ENCODE measurements around the gene TRIM58. TPM values are rescaled to one million over a fixed set of nuclear protein-coding genes. Genes with fewer than 3 reads are reported as not detected.

The TRIM58 gene
- total RNA-seq, 2 donors from 2014 or later: 2.6 to 8.6 TPM

DNA sequence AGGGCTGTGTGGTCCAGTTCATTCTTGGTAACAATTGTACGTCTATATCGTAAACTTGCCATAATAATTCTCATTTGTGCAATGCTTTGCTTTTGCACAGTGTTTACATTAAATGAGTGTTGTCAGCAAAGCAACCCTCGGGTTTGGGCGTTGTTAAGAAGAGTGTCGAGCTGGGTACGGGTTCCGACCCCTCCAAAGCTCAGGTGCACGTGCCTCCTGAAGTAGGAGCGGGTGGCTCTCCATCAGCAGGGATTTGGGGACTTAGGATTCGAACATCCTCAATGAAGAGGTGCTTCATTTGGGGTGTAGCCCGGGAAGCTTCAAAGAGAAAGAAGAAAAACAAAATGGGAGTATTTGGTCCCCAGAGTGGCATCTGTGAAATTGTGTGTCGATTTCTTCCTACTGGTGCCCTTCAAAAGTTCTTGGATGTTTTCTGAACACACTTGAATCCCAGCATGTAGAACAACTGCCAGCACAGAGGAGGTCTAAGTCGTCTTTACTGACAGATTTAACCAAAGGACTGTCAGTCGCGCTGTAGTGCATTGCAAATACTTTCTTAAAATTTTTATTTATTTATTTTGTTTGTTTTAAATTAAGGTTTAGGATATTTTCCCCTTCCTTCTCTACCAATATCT is 1.1 kb downstream of the TRIM58 start:
- H3K4me1 ChIP-seq: no peaks in the 10 kb centered on the region
- no peak for DNase-seq (ENCODE audit: low spot score)
- no peaks in the 10 kb centered on the region for H3K36me3 ChIP-seq
- H3K4me3 ChIP-seq: peak overlapping the region in 1 of 2 donors; percentile 59
- H3K9me3 ChIP-seq: no peaks in the 10 kb centered on the region
- peaks cover 0 to 9% of the 10 kb centered on the region in 2 donors for H3K27me3 ChIP-seq
- TF ChIP-seq, protein P1, sequence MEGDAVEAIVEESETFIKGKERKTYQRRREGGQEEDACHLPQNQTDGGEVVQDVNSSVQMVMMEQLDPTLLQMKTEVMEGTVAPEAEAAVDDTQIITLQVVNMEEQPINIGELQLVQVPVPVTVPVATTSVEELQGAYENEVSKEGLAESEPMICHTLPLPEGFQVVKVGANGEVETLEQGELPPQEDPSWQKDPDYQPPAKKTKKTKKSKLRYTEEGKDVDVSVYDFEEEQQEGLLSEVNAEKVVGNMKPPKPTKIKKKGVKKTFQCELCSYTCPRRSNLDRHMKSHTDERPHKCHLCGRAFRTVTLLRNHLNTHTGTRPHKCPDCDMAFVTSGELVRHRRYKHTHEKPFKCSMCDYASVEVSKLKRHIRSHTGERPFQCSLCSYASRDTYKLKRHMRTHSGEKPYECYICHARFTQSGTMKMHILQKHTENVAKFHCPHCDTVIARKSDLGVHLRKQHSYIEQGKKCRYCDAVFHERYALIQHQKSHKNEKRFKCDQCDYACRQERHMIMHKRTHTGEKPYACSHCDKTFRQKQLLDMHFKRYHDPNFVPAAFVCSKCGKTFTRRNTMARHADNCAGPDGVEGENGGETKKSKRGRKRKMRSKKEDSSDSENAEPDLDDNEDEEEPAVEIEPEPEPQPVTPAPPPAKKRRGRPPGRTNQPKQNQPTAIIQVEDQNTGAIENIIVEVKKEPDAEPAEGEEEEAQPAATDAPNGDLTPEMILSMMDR (IDR thresholded peaks at IDR 0.05): no peak
- no peak overlapping the region for H3K27ac ChIP-seq

DNA sequence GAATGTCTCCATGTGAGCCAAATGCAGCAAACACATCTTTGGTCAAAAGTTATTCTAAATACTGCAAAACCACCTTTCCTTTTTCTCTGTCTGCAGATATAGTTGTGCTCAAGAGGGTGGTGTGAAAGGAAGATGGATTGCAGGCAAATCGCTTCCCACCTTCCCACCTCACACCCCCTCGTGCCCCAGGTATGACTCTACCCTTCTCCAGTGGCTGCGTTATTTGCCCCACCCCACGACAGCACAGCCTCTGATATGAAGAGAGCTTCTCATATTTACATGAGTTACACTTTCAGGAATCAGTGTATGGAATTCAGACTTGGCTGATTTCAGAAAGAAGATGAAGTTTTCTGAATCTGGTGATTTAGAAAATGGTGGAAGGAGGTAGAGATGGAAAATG is 5.8 kb downstream of the TRIM58 start:
- H3K27me3 ChIP-seq: no peaks in the 10 kb centered on the region

DNA sequence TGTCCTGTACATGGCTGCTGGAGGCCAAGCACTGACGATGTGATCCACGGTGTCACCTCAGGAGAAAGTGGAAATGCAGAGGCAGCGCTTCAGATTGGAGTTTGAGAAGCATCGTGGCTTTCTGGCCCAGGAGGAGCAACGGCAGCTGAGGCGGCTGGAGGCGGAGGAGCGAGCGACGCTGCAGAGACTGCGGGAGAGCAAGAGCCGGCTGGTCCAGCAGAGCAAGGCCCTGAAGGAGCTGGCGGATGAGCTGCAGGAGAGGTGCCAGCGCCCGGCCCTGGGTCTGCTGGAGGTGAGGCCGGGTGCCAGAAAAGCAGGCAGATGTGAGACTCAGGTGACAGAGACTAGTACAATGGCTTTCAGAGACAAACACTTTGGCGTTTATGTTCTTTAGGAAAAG is 7.7 kb downstream of the TRIM58 start:
- TF ChIP-seq, protein P1 (IDR thresholded peaks at IDR 0.05): no peak
- Histone ChIP-seq H3K36me3 (peaks cover 19% of the 10 kb centered on the region), H3K27ac (no peak overlapping the region), H3K4me3 (no peak overlapping the region), H3K4me1 (no peaks in the 10 kb centered on the region), H3K27me3 (no peaks in the 10 kb centered on the region), H3K9me3 (no peaks in the 10 kb centered on the region)
- no peak for DNase-seq (ENCODE audit: low spot score)

More for the DNA sequence above, 5.8 kb downstream of the TRIM58 start:
- TF ChIP-seq, protein P1 (IDR thresholded peaks at IDR 0.05): no peak
- Histone ChIP-seq H3K4me3 (no peak overlapping the region), H3K4me1 (no peaks in the 10 kb centered on the region), H3K9me3 (no peaks in the 10 kb centered on the region), H3K27ac (no peak overlapping the region), H3K36me3 (peaks cover 1% of the 10 kb centered on the region)
- DNase-seq (ENCODE audit: low spot score): no peak

DNA sequence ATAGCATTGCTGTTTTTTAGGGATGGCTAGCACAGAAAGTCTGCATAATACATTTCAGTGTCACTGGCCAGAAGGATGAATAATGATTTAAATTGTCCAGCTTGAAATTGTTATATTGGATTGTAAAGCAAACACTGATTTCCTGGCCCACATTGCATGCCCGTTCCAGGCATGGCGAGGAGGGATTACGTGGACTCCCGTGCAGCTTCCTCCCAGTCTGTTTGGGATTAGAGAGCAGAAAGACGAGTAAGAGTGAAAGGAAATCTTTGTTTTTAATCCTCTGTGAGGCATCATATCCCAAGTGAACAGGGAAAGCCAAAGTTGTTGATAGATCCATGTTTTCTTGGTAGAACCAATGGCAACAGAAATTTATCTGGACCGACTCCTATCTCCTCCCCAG is 8.4 kb downstream of the TRIM58 start:
- peaks cover 26% of the 10 kb centered on the region for H3K36me3 ChIP-seq
- H3K4me3 ChIP-seq: no peak overlapping the region
- no peak overlapping the region for H3K27ac ChIP-seq
- H3K4me1 ChIP-seq: no peaks in the 10 kb centered on the region
- DNase-seq (ENCODE audit: low spot score): no peak
- H3K27me3 ChIP-seq: no peaks in the 10 kb centered on the region
- TF ChIP-seq, protein P1 (IDR thresholded peaks at IDR 0.05): no peak
- H3K9me3 ChIP-seq: no peaks in the 10 kb centered on the region

DNA sequence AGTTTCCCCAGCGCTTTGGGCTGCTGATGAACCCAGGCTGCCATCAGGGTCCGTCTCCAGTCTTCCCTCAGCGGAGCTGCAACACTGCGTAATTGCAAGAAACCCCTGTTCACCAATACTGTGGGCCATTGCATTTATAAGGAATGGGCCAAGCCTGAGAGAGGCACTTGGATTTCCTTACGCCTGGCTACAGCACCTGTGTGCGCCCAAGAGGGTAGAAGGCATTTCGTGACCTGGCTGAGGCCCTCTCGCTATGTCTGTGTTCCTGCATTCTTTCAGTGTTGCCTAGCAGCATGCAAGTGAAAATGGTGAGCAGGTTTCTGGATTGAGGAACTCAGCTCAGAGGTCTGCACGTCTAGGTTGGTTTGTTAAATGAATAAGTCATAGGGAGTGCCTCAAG is 26.4 kb downstream of the TRIM58 start:
- Histone ChIP-seq H3K27ac (no peak overlapping the region), H3K4me1 (no peaks in the 10 kb centered on the region), H3K9me3 (no peaks in the 10 kb centered on the region), H3K36me3 (no peaks in the 10 kb centered on the region), H3K27me3 (no peaks in the 10 kb centered on the region), H3K4me3 (no peak overlapping the region)
- TF ChIP-seq, protein P1 (IDR thresholded peaks at IDR 0.05): no peak
- no peak for DNase-seq (ENCODE audit: low spot score)

Measured in right atrium auricular region (tissue), 2 donors.